ENCODE measurements around the gene LINC01488.
A peak's percentile ranks its signal among the peaks of the same experiment; 100 is the strongest.

Gene LINC01488

DNA sequence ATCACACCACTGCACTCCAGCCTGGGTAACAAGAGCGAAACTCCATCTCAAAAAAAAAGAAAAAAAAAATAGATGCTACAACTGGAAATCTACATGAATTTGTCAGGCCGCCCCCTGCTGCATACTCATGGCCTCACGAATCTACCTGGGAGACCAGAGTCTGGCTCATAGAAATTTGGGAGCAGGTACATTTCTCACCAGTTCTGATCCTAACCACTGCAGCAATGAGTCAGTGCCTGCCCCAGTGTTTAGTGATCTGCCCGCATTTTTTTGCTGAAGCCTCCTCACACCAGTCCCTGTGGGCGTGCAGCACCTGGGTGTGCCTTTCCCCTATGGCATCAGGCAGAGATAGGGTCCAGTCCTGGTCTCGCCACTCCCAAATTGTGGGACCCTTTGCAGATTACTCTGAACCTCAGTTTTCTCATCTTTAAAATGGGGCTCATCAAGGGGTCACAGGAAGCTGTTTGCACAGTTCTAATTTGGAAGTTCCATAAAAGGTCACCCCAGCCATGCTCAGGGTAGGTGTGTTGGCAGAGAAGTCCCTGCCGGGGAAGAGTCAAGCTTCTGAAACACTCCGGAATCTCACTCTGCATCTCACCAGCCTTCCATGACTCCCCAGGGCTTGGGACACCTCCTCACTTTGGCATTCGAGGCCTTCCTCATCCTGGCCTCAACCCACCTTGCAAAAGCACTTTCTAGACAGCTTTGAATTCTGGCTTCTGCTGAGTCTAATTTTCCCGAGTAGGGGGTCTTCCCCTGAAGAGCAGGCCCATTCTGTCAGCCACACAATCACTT is 39.3 kb upstream of the LINC01488 start:
- H3K27me3 Mint-ChIP-seq, result peaks cover 27% of the 10 kb centered on the region
- peaks cover 22% of the 10 kb centered on the region for H3K4me1 Mint-ChIP-seq
- no peaks in the 10 kb centered on the region for H3K9me3 Mint-ChIP-seq
- ATAC-seq, result no peak
- H3K36me3 Mint-ChIP-seq, result no peaks in the 10 kb centered on the region
- H3K27ac Mint-ChIP-seq, result no peak overlapping the region
- no peak overlapping the region for H3K4me3 Mint-ChIP-seq

DNA sequence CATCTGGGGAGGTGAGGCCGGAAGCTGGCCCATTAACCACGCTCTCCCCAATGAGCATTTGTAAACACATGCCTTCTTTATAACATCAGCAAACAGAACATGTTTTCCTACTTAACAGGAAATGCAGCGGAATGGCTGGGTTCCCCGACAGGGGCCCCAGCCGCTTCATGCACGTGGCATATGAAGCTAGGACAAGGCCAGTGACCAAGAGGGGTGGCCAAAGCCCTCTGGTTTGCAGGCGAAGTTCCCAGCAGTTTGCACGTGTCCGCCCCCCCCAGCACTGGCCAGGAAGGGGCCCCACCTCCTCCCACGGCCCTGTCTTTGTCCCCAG is 38.7 kb upstream of the LINC01488 start:
- Mint-ChIP-seq H3K4me1 (peaks cover 22% of the 10 kb centered on the region), H3K4me3 (peak overlapping the region; percentile 66), H3K27ac (peak overlapping the region; percentile 81), H3K36me3 (no peaks in the 10 kb centered on the region), H3K9me3 (no peaks in the 10 kb centered on the region), H3K27me3 (peaks cover 22% of the 10 kb centered on the region)
- ATAC-seq, result no peak

DNA sequence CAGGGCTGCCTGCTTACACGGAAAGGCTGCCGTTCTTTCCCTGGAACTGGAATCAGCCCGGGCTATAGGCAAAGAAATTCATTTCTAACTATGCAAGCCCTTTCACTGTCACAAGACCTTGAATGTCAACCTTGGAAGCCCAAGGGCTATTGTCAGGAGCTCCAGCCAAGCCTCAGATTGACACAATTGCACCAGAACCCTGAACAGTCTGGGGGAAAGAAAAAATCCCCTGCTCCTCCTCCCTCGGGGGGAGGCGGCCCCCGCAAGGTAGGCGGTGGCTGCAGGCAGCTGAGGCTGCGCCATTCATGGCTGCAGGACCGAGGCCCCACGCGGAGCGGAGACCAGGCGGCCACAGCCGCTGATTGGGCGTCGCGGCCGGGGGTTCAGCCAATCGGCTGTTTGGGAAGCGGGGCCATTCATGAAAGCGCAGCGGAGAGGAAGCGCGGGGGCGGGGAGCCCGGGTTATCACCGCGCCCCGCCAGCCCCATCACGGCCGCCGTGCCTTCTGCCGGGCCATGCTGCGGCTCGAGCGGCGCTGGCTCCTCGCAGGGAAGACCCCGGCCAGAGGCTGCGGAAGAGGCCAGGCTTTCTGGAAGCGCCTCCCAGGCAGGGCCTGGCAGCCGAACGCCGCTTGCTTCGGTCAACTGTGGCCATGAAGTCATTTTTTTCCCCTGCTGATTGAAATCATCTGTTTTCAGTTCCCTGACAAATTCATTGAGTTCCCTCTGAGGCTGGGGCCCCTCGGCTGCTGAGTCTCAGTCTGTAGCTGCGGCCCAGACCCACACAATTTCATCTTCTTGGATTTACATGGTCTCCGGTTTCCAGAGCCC is 38.1 kb upstream of the LINC01488 start:
- Mint-ChIP-seq H3K9me3 (no peaks in the 10 kb centered on the region), H3K4me3 (peak overlapping the region; percentile 66), H3K36me3 (no peaks in the 10 kb centered on the region), H3K27ac (peak overlapping the region; percentile 81), H3K27me3 (peaks cover 19% of the 10 kb centered on the region), H3K4me1 (peaks cover 22% of the 10 kb centered on the region)
- ATAC-seq, result peak; percentile 94

DNA sequence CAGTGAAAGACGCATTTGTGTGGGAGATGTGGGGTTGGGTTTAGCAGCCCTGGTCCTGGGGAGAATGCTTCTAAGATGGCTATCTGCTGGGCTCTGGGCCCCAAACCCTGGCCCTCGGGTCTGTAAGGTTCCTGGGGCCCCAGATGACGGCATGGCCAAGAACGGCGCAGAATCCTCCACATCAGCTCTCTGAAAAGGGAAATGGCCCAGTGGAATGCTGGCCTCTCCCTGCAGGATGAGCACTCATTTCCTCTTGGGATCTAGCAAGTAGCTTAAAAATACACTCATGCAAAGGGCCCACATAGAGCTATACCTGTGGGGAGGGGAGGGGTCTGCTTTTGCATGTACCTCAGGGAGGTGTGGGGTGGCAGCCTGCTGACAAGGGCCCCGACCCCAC is 37.5 kb upstream of the LINC01488 start:
- Mint-ChIP-seq H3K9me3 (no peaks in the 10 kb centered on the region), H3K27me3 (peaks cover 13% of the 10 kb centered on the region), H3K4me1 (peaks cover 22% of the 10 kb centered on the region), H3K27ac (peak overlapping the region; percentile 81), H3K36me3 (no peaks in the 10 kb centered on the region), H3K4me3 (peak overlapping the region; percentile 66)
- ATAC-seq, result no peak

DNA sequence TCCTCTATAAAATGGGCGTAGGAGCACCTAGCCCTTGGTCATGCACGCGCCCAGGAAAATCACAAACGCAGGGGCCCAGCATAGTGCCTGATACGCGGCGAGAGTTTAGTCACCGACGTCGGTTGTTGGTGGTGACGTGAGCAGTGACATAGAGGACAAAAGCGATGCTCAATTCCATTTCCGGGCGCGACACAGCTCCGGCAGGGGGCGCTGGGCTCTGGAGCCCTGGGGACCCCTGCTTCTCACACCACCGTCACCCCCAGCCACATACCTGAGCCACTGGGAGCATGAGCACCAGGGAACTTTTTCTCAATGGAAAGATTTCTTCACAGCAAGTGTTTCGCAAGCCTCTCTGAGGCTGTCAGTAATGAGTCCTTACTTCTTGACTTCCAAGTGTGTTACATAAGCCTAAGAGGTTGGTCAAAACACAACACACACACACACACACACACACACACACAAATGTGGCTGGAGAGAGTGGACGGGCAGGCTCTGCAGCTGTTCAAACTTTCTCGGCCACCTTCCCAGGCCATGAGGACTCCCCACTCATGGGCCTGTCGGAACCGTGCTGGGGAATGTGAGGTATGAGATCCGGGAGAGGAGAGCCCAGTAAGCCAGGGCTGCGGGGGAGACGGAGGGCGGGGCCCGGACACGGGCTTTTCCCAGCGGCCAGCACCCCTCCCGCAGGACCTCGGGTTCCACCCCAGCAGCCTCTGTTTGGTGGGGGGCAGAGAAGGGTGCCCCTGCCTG is 36.9 kb upstream of the LINC01488 start:
- H3K27ac Mint-ChIP-seq, result peak overlapping the region; percentile 81
- H3K9me3 Mint-ChIP-seq, result no peaks in the 10 kb centered on the region
- H3K4me3 Mint-ChIP-seq, result no peak overlapping the region
- H3K27me3 Mint-ChIP-seq, result peaks cover 10% of the 10 kb centered on the region
- no peak for ATAC-seq
- H3K4me1 Mint-ChIP-seq, result peaks cover 26% of the 10 kb centered on the region
- no peaks in the 10 kb centered on the region for H3K36me3 Mint-ChIP-seq

DNA sequence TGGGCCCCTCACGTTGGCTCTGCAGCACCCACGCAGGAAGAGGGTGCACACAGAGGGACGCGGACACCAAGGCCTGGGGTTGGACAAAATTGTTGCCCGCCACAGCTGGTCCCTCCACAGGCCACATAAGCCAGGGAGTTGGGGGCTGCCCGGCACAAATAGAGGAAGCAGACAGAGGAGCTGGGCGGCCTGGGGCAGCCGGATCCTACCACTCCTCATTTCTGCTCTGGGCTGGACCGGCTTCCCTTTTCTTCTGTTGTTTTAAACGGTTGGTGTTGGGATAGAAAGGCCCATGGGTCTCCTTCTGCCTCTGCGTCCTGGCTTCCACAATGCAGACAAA is 36.4 kb upstream of the LINC01488 start:
- ATAC-seq, result no peak
- Mint-ChIP-seq H3K27me3 (peaks cover 10% of the 10 kb centered on the region), H3K4me3 (no peak overlapping the region)

DNA sequence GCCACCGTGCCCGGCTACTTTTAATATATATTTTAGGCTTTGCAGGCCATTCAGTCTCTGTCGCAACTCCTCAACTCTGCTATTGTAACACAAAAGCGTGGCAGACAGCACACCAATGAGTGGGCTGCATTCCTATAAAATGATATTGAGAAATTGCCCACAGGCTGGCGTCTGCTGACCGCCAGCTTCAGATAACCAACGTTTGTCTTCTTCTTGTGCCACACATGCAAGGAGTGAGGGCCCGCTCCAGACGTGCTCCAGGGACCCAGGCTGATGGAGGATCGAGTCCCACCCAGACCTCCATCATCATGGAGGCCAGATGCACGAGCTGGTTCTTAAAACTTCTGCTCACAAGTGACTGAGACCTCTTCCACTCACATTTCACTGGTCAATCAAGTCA is 35.4 kb upstream of the LINC01488 start:
- no peak overlapping the region for H3K27ac Mint-ChIP-seq
- peaks cover 1% of the 10 kb centered on the region for H3K9me3 Mint-ChIP-seq
- peaks cover 30% of the 10 kb centered on the region for H3K4me1 Mint-ChIP-seq
- no peak for ATAC-seq
- no peaks in the 10 kb centered on the region for H3K36me3 Mint-ChIP-seq
- H3K4me3 Mint-ChIP-seq, result no peak overlapping the region
- H3K27me3 Mint-ChIP-seq, result peaks cover 18% of the 10 kb centered on the region

More for the DNA sequence above, 36.4 kb upstream of the LINC01488 start:
- Mint-ChIP-seq H3K9me3 (no peaks in the 10 kb centered on the region), H3K4me1 (peaks cover 30% of the 10 kb centered on the region), H3K27ac (no peak overlapping the region), H3K36me3 (no peaks in the 10 kb centered on the region)

DNA sequence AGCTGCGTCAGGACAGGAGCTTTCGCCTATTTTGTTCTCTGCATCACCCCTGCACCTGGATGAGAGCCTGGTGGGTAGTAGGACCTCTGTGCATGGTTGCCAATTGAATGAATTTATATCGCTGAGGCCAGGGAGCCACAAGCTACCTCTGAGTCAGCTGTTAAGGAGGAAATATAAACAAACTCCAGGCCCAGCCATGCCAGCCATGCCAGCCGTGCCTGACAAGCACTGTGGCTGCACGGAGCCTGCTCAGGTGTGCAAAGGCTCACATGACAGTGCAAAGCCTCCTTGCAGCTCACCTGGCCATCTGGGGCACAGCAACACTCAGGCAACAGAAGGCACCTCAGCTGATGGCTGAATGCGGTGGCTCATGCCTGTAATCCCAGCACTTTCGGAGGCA is 33.7 kb upstream of the LINC01488 start:
- Mint-ChIP-seq H3K27ac (no peak overlapping the region), H3K4me3 (no peak overlapping the region), H3K36me3 (no peaks in the 10 kb centered on the region), H3K9me3 (peaks cover 5% of the 10 kb centered on the region), H3K4me1 (peaks cover 25% of the 10 kb centered on the region), H3K27me3 (peaks cover 32% of the 10 kb centered on the region)
- no peak for ATAC-seq

DNA sequence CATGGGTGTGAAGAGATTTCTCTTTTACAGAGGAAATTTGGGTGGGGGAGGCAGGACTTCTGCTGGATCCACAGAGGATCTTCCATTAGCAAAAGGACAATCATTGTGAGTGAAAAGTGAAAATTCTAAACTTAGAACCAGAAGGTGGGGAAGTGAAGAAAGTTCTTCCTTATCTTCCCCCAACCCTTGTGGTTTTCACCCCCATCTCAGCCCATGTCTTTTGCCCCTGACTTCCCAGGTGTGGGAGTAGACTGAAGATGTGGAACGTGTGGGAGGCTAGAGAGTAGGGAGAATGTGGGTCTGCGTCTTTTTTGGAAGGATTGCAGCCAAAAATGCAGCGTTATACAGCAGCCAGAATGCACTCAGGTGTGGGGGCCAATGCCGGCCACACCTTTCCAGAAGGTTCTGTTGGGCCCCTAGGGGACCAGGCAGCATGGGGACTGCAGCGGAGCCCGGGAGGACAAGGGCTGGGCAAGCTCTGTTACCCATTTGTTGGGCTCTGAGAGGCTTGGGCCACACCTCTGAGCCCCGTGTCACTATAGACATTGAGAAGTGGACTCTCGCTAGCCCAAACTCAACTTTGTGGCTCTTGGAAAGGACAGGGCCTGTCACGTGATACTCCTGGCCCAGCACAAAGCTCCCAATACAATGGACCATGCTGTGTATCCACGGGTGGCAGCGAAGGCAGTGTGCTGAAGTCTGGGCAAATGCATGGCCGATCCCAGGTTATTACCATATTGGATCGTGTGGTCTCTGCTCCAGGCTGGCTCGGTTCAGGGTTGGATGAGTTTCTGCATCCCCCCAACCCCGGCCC is 32.8 kb upstream of the LINC01488 start:
- H3K36me3 Mint-ChIP-seq, result no peaks in the 10 kb centered on the region
- ATAC-seq, result no peak
- H3K27ac Mint-ChIP-seq, result no peak overlapping the region
- no peak overlapping the region for H3K4me3 Mint-ChIP-seq
- peaks cover 32% of the 10 kb centered on the region for H3K27me3 Mint-ChIP-seq
- peaks cover 5% of the 10 kb centered on the region for H3K9me3 Mint-ChIP-seq
- peaks cover 16% of the 10 kb centered on the region for H3K4me1 Mint-ChIP-seq

DNA sequence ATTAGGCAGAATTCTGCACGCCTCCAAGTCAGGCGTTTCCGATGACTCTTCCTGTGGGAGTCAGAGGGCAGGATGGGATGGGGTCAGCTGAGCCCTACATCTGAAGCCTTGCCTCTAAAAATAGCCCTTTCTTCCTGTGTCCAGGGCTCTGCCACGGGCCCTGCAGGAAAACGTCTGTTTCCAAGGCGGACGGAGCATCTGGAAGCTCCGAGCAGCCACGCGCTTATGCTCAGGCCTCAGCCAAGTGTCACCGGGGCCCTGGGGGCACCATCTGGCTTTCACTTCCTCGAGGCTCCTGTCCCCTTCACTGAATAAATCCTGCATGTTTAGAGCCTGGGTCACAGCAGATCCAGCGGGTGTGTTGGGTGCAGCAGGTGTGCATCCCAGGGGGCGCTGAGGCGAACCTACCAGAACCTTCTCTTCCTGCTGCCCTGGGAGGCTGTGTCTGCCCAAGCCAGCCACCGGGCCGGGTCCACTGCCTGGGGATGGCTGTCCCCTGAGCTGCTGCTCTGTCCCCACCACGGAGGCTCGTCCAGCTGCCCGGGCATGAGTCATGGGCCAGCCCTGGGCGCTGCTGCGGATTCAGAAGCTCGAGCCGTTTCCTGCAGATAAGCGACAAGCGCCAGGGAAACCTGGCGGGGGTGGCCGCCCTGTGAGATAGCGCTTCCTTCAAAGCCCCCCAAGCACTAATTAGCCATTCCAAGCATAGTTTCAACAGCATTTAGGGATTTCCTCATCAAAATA is 32.0 kb upstream of the LINC01488 start:
- Mint-ChIP-seq H3K4me3 (no peak overlapping the region), H3K27me3 (peaks cover 32% of the 10 kb centered on the region), H3K36me3 (no peaks in the 10 kb centered on the region), H3K9me3 (peaks cover 5% of the 10 kb centered on the region), H3K27ac (no peak overlapping the region), H3K4me1 (peaks cover 8% of the 10 kb centered on the region)
- ATAC-seq, result peak; percentile 80

DNA sequence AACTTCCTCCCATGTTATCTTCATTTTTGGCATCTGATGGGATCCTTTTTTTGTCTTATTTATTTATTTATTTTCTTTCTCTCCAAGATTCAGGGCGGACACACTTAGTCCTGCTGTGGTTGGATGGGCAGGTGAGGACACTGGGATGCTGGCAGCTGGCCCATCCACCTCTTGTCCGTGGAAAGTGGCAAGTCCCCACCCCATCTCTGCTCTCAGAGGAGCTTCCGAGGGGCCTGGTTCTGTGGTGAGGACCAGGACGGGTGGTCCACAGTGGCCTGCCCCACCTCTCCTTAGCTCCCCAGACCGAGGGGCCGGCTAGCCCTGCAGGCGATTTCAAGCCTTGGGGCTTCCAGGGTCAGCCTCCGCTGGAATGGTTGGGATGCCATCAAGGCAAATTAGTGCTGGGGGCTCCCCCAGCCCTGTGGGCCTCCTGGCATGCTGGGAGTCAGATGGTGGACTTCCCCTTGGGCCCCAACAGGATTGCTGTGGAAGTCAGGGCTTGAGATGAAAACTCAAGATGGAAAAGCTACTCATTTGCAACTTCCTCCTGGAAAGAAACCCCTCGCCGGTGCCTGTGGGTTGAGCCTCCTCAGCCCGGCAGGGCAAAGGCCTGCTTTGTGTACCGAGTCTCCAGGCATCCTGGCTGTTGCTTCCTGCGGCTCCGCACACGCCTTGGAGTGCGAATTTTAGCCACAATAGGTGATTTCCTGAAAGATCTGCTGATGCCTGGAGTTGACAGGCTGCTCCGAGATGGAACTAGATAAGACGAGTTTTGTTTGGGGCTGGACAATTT is 31.2 kb upstream of the LINC01488 start:
- peak overlapping the region; percentile 18 for H3K4me3 Mint-ChIP-seq
- peaks cover 7% of the 10 kb centered on the region for H3K4me1 Mint-ChIP-seq
- no peak overlapping the region for H3K27ac Mint-ChIP-seq
- H3K36me3 Mint-ChIP-seq, result no peaks in the 10 kb centered on the region
- no peak for ATAC-seq
- peaks cover 5% of the 10 kb centered on the region for H3K9me3 Mint-ChIP-seq
- H3K27me3 Mint-ChIP-seq, result peaks cover 32% of the 10 kb centered on the region

DNA sequence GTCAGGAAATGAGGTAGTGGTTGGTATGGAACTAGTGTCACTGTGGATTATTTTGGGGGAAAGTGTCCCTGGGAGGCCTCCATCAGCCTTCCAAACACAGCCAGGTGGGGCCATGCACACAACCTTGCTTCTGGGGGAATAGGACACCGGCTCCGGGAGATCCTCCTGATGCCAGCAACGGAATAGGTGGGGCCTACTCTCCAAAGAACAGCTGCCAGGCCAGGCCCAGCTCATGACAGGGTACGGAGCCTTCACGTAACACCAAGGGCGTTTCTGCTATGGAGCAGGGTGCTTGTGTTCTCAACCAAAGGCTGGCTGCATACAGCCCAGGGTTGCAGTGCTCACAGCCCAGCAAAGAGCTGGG is 30.6 kb upstream of the LINC01488 start:
- Mint-ChIP-seq H3K36me3 (no peaks in the 10 kb centered on the region), H3K9me3 (peaks cover 5% of the 10 kb centered on the region), H3K4me3 (no peak overlapping the region), H3K27me3 (peaks cover 32% of the 10 kb centered on the region), H3K27ac (no peak overlapping the region), H3K4me1 (peaks cover 7% of the 10 kb centered on the region)
- no peak for ATAC-seq

DNA sequence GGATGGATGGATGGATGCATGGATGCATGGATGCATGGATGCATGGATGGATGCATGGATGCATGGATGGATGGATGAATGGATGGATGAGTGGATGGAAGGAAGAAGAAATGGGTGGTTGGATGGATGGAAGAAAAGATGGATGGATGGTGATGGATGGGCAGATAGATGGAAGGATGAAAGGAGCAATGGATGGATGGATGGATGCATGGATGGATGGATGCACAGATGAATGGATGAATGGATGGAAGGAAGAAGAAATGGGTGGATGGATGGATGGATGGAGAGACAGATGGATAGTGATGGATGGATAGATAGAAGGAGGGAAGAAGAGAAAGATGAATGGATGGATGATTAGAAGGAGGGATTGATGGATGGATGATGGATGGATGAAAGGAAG is 30.2 kb upstream of the LINC01488 start:
- H3K9me3 Mint-ChIP-seq, result peaks cover 5% of the 10 kb centered on the region
- no peaks in the 10 kb centered on the region for H3K36me3 Mint-ChIP-seq
- ATAC-seq, result no peak
- no peak overlapping the region for H3K4me3 Mint-ChIP-seq
- peaks cover 7% of the 10 kb centered on the region for H3K4me1 Mint-ChIP-seq
- H3K27ac Mint-ChIP-seq, result no peak overlapping the region
- peaks cover 32% of the 10 kb centered on the region for H3K27me3 Mint-ChIP-seq

All from stimulated activated memory B cell treated with anti-CD40 and anti-IgM and Interleukin-4, amounts not matched to agents 10 μg/mL and 1 μg/mL and 100 μg/mL, for 72 hours (primary cell).